Neural progenitor cell (in vitro differentiated cells): Measurements from ENCODE around the gene SDE2.

Experiments
- EZH2 ChIP-seq: fragments of 200-600 bp; sonication (generic); IDR thresholded peaks from 2 replicates; pipeline ENCODE4 v1.6.1; 2017; ENCODE audit warnings: antibody characterized with exemption, mild to moderate bottlenecking, moderate library complexity
- TF ChIP-seq, protein P1 (sequence below): fragments of 200-600 bp; sonication (generic); IDR thresholded peaks from 2 replicates; pipeline ENCODE4 v1.5.1; 2017; ENCODE audit warnings: antibody characterized with exemption, mild to moderate bottlenecking

DNA sequence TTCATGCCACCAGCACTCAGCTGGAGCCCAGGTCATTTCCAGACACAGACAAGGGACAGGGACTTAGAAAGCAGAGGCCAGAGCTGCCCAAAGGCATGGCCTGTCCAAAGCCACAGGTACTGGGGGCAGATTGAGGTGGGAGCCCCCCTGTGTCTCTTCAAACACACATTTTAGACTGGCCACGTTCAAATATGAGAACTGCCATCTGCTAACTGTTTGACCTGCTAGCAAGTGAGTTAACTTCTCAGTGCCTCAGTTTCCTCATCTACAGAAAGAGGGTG, 57.3 kb downstream of the SDE2 start:
- TF ChIP-seq, protein P1, sequence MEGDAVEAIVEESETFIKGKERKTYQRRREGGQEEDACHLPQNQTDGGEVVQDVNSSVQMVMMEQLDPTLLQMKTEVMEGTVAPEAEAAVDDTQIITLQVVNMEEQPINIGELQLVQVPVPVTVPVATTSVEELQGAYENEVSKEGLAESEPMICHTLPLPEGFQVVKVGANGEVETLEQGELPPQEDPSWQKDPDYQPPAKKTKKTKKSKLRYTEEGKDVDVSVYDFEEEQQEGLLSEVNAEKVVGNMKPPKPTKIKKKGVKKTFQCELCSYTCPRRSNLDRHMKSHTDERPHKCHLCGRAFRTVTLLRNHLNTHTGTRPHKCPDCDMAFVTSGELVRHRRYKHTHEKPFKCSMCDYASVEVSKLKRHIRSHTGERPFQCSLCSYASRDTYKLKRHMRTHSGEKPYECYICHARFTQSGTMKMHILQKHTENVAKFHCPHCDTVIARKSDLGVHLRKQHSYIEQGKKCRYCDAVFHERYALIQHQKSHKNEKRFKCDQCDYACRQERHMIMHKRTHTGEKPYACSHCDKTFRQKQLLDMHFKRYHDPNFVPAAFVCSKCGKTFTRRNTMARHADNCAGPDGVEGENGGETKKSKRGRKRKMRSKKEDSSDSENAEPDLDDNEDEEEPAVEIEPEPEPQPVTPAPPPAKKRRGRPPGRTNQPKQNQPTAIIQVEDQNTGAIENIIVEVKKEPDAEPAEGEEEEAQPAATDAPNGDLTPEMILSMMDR: no peak
- no peak for TF ChIP-seq EZH2
